MM.1S (cell line): ENCODE data around the gene MRPS15.

ENCODE experiments used
- CTCF ChIP-seq: fragments of 300-600 bp; sonication (generic); IDR thresholded peaks from 2 replicates; pipeline ENCODE4 v1.5.1; 2016; ENCODE audit warnings: antibody characterized with exemption, low read length, mixed read lengths
- EZH2 ChIP-seq: fragments of 300-600 bp; sonication (generic); optimal IDR thresholded peaks from 2 replicates; pipeline ENCODE3; 2017; ENCODE audit warnings: low read depth, mild to moderate bottlenecking, antibody characterized with exemption, low read length, mixed read lengths

- TF ChIP-seq EZH2 (no peak), CTCF (no peak)
These were observed 17.9 kb upstream of the MRPS15 start for GRCh38 chr1:36481771-36482723.
